Measurements from ENCODE around the gene ACTG1.
A peak's percentile ranks its signal among the peaks of the same experiment; 100 is the strongest.

The ACTG1 gene

GRCh38 chr17:81544281-81544974 lies 31.8 kb upstream of the ACTG1 start:
- DNase-seq: no peak

GRCh38 chr17:81543756-81544155 lies 31.2 kb upstream of the ACTG1 start:
- no peak for DNase-seq

GRCh38 chr17:81543339-81543675 lies 30.7 kb upstream of the ACTG1 start:
- DNase-seq: no peak

- no peak for DNase-seq
These were observed 30.1 kb upstream of the ACTG1 start for GRCh38 chr17:81542431-81543338.

GRCh38 chr17:81541123-81541522 lies 28.5 kb upstream of the ACTG1 start:
- DNase-seq: no peak

- DNase-seq: no peak
These were observed 28.1 kb upstream of the ACTG1 start for GRCh38 chr17:81540676-81541027.

- no peak for DNase-seq
These were observed 27.5 kb upstream of the ACTG1 start for GRCh38 chr17:81539961-81540675.

GRCh38 chr17:81539571-81539900 lies 26.9 kb upstream of the ACTG1 start:
- DNase-seq: no peak

- no peak for DNase-seq
These were observed 26.3 kb upstream of the ACTG1 start for GRCh38 chr17:81538651-81539570.

- DNase-seq: peak; percentile 76 to 89
These were observed 25.4 kb upstream of the ACTG1 start for GRCh38 chr17:81537856-81538555.

- DNase-seq: peak; percentile 52 to 84
These were observed 24.8 kb upstream of the ACTG1 start for GRCh38 chr17:81537343-81537855.

- no peak for DNase-seq
These were observed 24.0 kb upstream of the ACTG1 start for GRCh38 chr17:81536299-81537290.

- DNase-seq: no peak
These were observed 23.1 kb upstream of the ACTG1 start for GRCh38 chr17:81535480-81536298.

- DNase-seq: no peak
These were observed 22.4 kb upstream of the ACTG1 start for GRCh38 chr17:81535007-81535328.

- DNase-seq: peak; percentile 37 to 65
These were observed 21.8 kb upstream of the ACTG1 start for GRCh38 chr17:81534157-81535006.

- DNase-seq: no peak
These were observed 20.9 kb upstream of the ACTG1 start for GRCh38 chr17:81533339-81534141.

GRCh38 chr17:81532490-81533287 lies 20.1 kb upstream of the ACTG1 start:
- DNase-seq: no peak

Measured in SHP77 (cell line).